GM19468 (cell line): ENCODE measurements around the gene WDTC1.

Experiments used
- ATAC-seq: cut with Tn5 transposase; IDR thresholded peaks from one replicate; pipeline ENCODE4 v1.9.1; 2021; ENCODE audit warnings: mild to moderate bottlenecking, moderate library complexity, moderate number of reproducible peaks; ENCODE audit not compliant: unreplicated experiment; ENCODE audit errors: extremely low read depth

Gene WDTC1

GRCh38 chr1:27330786-27331185, 96.4 kb downstream of the WDTC1 start:
- no peak for ATAC-seq

- no peak for ATAC-seq
Measured at GRCh38 chr1:27331426-27331825, 97.0 kb downstream of the WDTC1 start.

- ATAC-seq: no peak
Measured at GRCh38 chr1:27331922-27332321, 97.5 kb downstream of the WDTC1 start.

- no peak for ATAC-seq
Measured at GRCh38 chr1:27332536-27333281, 98.3 kb downstream of the WDTC1 start.

GRCh38 chr1:27333717-27334279, 99.4 kb downstream of the WDTC1 start:
- ATAC-seq: no peak

GRCh38 chr1:27335506-27336422, 101.3 kb downstream of the WDTC1 start:
- no peak for ATAC-seq

GRCh38 chr1:27336756-27337155, 102.3 kb downstream of the WDTC1 start:
- no peak for ATAC-seq

GRCh38 chr1:27338751-27339150, 104.3 kb downstream of the WDTC1 start:
- ATAC-seq: no peak

- no peak for ATAC-seq
Measured at GRCh38 chr1:27339213-27339612, 104.8 kb downstream of the WDTC1 start.

- no peak for ATAC-seq
Measured at GRCh38 chr1:27341525-27342252, 107.3 kb downstream of the WDTC1 start, which contains the start of gene SYTL1. TSS of gene SYTL1 (plus strand) at chr1:27342022. CDS start at chr1:27345335, 3,313 bp downstream.

GRCh38 chr1:27342391-27342777, 108.0 kb downstream of the WDTC1 start:
- no peak for ATAC-seq

- ATAC-seq: no peak
Measured at GRCh38 chr1:27342778-27343638, 108.6 kb downstream of the WDTC1 start.

GRCh38 chr1:27343639-27344025, 109.2 kb downstream of the WDTC1 start:
- no peak for ATAC-seq

- ATAC-seq: no peak
Measured at GRCh38 chr1:27345272-27345671, 110.8 kb downstream of the WDTC1 start.

- ATAC-seq: no peak
Measured at GRCh38 chr1:27346357-27346756, 111.9 kb downstream of the WDTC1 start.

GRCh38 chr1:27346991-27347624, 112.7 kb downstream of the WDTC1 start:
- ATAC-seq: no peak

- ATAC-seq: no peak
Measured at GRCh38 chr1:27348861-27349783, 114.7 kb downstream of the WDTC1 start.
